ENCODE results near the gene TFIP11. TPM values are rescaled to one million over a fixed set of nuclear protein-coding genes. Genes with fewer than 3 reads are reported as not detected.

Gene TFIP11
- total and polyA plus RNA-seq, 3 experiments from 2014 or later = 41.5 to 58.8 (median 53.9) TPM

- Mint-ChIP-seq H3K4me1 (peaks cover 61 to 82% (median 66%) of the 10 kb centered on the region in 3 donors), H3K4me3 (peak overlapping the region in 4 of 7 donors; percentile 20 to 63 (median 38)), H3K9me3 (no peaks in the 10 kb centered on the region), H3K27me3 (no peaks in the 10 kb centered on the region), H3K27ac (peak overlapping the region; percentile 66 to 95 (median 87)), H3K36me3 (peaks cover 0 to 66% (median 7%) of the 10 kb centered on the region in 3 donors)
- DNase-seq = peak in 1 of 5 donors; percentile 28
- Histone ChIP-seq H3K36me3 (ENCODE audit: insufficient read depth, low read length) (peaks cover 3% of the 10 kb centered on the region), H3K27me3 (ENCODE audit: insufficient read depth, low read length, poor library complexity, severe bottlenecking) (no peaks in the 10 kb centered on the region), H3K27ac (ENCODE audit: low read depth, low read length) (no peak overlapping the region), H3K9me3 (ENCODE audit: low read length) (no peaks in the 10 kb centered on the region), H3K4me3 (ENCODE audit: low read length) (no peak overlapping the region), H3K4me1 (ENCODE audit: insufficient read depth, low read length) (peaks cover 19% of the 10 kb centered on the region)
- ChIA-PET POLR2A (interaction anchor here (0.5 to 0.6 kb wide), 2 partner anchors 46 to 93 kb away, joined by 3 read pairs; no protein-coding TSS in a partner anchor), CTCF (interaction anchor here (1.0 to 1.5 kb wide), 3 partner anchors 10 to 69 kb away, joined by 3 read pairs; no protein-coding TSS in a partner anchor)
Measured at GRCh38 chr22:26547426-26547825, 35.2 kb upstream of the TFIP11 start.

- Histone ChIP-seq H3K36me3 (ENCODE audit: insufficient read depth, low read length) (peaks cover 3% of the 10 kb centered on the region), H3K4me1 (ENCODE audit: insufficient read depth, low read length) (peaks cover 19% of the 10 kb centered on the region), H3K27ac (ENCODE audit: low read depth, low read length) (no peak overlapping the region), H3K27me3 (ENCODE audit: insufficient read depth, low read length, poor library complexity, severe bottlenecking) (no peaks in the 10 kb centered on the region), H3K9me3 (ENCODE audit: low read length) (no peaks in the 10 kb centered on the region), H3K4me3 (ENCODE audit: low read length) (no peak overlapping the region)
- ChIA-PET POLR2A (no interaction called here), CTCF (interaction anchor here (1.3 kb wide), 1 partner anchor 11 kb away, joined by 4 read pairs; no protein-coding TSS in a partner anchor)
- Mint-ChIP-seq H3K4me3 (peak overlapping the region in 2 of 7 donors; percentile 43 to 61), H3K27ac (peak overlapping the region in 7 of 8 donors; percentile 18 to 95 (median 88)), H3K4me1 (peaks cover 59 to 75% (median 63%) of the 10 kb centered on the region in 3 donors), H3K9me3 (no peaks in the 10 kb centered on the region), H3K36me3 (peaks cover 0 to 66% (median 7%) of the 10 kb centered on the region in 3 donors), H3K27me3 (no peaks in the 10 kb centered on the region)
- no peak for DNase-seq
Measured at GRCh38 chr22:26546282-26546681, 34.0 kb upstream of the TFIP11 start.

GRCh38 chr22:26545827-26546226 lies 33.6 kb upstream of the TFIP11 start:
- H3K36me3 Mint-ChIP-seq = peaks cover 0 to 65% (median 7%) of the 10 kb centered on the region in 3 donors
- H3K27me3 Mint-ChIP-seq = no peaks in the 10 kb centered on the region
- H3K27ac ChIP-seq (ENCODE audit: low read depth, low read length) = no peak overlapping the region
- H3K27ac Mint-ChIP-seq = peak overlapping the region in 5 of 8 donors; percentile 18 to 92 (median 72)
- no peak overlapping the region for H3K4me3 Mint-ChIP-seq
- H3K27me3 ChIP-seq (ENCODE audit: insufficient read depth, low read length, poor library complexity, severe bottlenecking) = no peaks in the 10 kb centered on the region
- H3K4me1 Mint-ChIP-seq = peaks cover 58 to 70% (median 62%) of the 10 kb centered on the region in 3 donors
- peaks cover 3% of the 10 kb centered on the region for H3K36me3 ChIP-seq (ENCODE audit: insufficient read depth, low read length)
- POLR2A ChIA-PET = no interaction called here
- H3K4me3 ChIP-seq (ENCODE audit: low read length) = no peak overlapping the region
- CTCF ChIA-PET = interaction anchor here (1.3 kb wide), 1 partner anchor 11 kb away, joined by 4 read pairs; no protein-coding TSS in a partner anchor
- peaks cover 19% of the 10 kb centered on the region for H3K4me1 ChIP-seq (ENCODE audit: insufficient read depth, low read length)
- no peaks in the 10 kb centered on the region for H3K9me3 ChIP-seq (ENCODE audit: low read length)
- DNase-seq = no peak
- H3K9me3 Mint-ChIP-seq = no peaks in the 10 kb centered on the region

DNA sequence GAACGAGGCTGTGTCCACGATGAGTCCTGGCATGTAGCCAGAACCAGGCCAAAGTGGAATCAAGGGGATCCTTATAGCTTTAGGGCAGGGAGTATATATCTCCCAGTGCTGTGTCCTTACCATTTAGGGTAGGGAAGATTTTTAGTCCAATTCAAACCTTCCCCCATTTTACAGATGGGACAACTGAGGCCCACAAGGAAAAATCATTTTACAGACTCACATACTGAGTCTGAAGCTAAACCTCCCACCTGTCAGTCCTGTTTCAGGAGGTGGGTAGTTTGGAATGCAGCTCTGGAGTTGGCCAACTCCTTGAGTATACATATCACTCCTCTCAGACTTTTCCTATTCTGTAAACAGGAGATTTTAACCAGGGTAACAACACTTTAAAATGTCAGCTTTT lies 33.1 kb upstream of the TFIP11 start:
- H3K36me3 Mint-ChIP-seq = peaks cover 0 to 65% (median 5%) of the 10 kb centered on the region in 3 donors
- H3K4me1 ChIP-seq (ENCODE audit: insufficient read depth, low read length) = peaks cover 19% of the 10 kb centered on the region
- CTCF ChIA-PET = no interaction called here

GRCh38 chr22:26544489-26544888 lies 32.2 kb upstream of the TFIP11 start:
- Mint-ChIP-seq H3K36me3 (peaks cover 0 to 68% (median 5%) of the 10 kb centered on the region in 3 donors), H3K4me1 (peaks cover 52 to 61% (median 52%) of the 10 kb centered on the region in 3 donors), H3K4me3 (no peak overlapping the region), H3K9me3 (no peaks in the 10 kb centered on the region), H3K27me3 (no peaks in the 10 kb centered on the region), H3K27ac (peak overlapping the region in 7 of 8 donors; percentile 44 to 79 (median 70))
- POLR2A ChIA-PET = no interaction called here
- Histone ChIP-seq H3K4me3 (ENCODE audit: low read length) (no peak overlapping the region), H3K9me3 (ENCODE audit: low read length) (no peaks in the 10 kb centered on the region), H3K27ac (ENCODE audit: low read depth, low read length) (no peak overlapping the region), H3K4me1 (ENCODE audit: insufficient read depth, low read length) (peaks cover 19% of the 10 kb centered on the region), H3K36me3 (ENCODE audit: insufficient read depth, low read length) (peaks cover 6% of the 10 kb centered on the region), H3K27me3 (ENCODE audit: insufficient read depth, low read length, poor library complexity, severe bottlenecking) (no peaks in the 10 kb centered on the region)
- CTCF ChIA-PET = interaction anchor here (1.6 kb wide), 1 partner anchor 99 kb away, joined by 3 read pairs; no protein-coding TSS in a partner anchor
- DNase-seq = no peak

More for the DNA sequence above, 33.1 kb upstream of the TFIP11 start:
- Mint-ChIP-seq H3K27me3 (no peaks in the 10 kb centered on the region), H3K4me1 (peaks cover 56 to 66% (median 57%) of the 10 kb centered on the region in 3 donors), H3K9me3 (no peaks in the 10 kb centered on the region), H3K4me3 (no peak overlapping the region), H3K27ac (peak overlapping the region in 6 of 8 donors; percentile 20 to 87 (median 47))
- no peak for DNase-seq
- Histone ChIP-seq H3K9me3 (ENCODE audit: low read length) (no peaks in the 10 kb centered on the region), H3K27me3 (ENCODE audit: insufficient read depth, low read length, poor library complexity, severe bottlenecking) (no peaks in the 10 kb centered on the region), H3K36me3 (ENCODE audit: insufficient read depth, low read length) (peaks cover 6% of the 10 kb centered on the region), H3K27ac (ENCODE audit: low read depth, low read length) (no peak overlapping the region), H3K4me3 (ENCODE audit: low read length) (no peak overlapping the region)
- POLR2A ChIA-PET = no interaction called here

- H3K4me3 Mint-ChIP-seq = peak overlapping the region in 1 of 7 donors; percentile 57
- no peaks in the 10 kb centered on the region for H3K9me3 Mint-ChIP-seq
- H3K27ac Mint-ChIP-seq = peak overlapping the region; percentile 17 to 93 (median 68)
- Histone ChIP-seq H3K36me3 (ENCODE audit: insufficient read depth, low read length) (peaks cover 6% of the 10 kb centered on the region), H3K27ac (ENCODE audit: low read depth, low read length) (no peak overlapping the region), H3K9me3 (ENCODE audit: low read length) (no peaks in the 10 kb centered on the region), H3K4me1 (ENCODE audit: insufficient read depth, low read length) (peaks cover 19% of the 10 kb centered on the region), H3K27me3 (ENCODE audit: insufficient read depth, low read length, poor library complexity, severe bottlenecking) (no peaks in the 10 kb centered on the region), H3K4me3 (ENCODE audit: low read length) (no peak overlapping the region)
- ChIA-PET POLR2A (no interaction called here), CTCF (no interaction called here)
- H3K27me3 Mint-ChIP-seq = no peaks in the 10 kb centered on the region
- H3K36me3 Mint-ChIP-seq = peaks cover 0 to 79% (median 10%) of the 10 kb centered on the region in 3 donors
- peak in 1 of 5 donors; percentile 17 for DNase-seq
- H3K4me1 Mint-ChIP-seq = peaks cover 46 to 57% (median 53%) of the 10 kb centered on the region in 3 donors
Measured at GRCh38 chr22:26542831-26543230, 30.6 kb upstream of the TFIP11 start.

- Histone ChIP-seq H3K9me3 (ENCODE audit: low read length) (no peaks in the 10 kb centered on the region), H3K4me3 (ENCODE audit: low read length) (no peak overlapping the region), H3K27me3 (ENCODE audit: insufficient read depth, low read length, poor library complexity, severe bottlenecking) (no peaks in the 10 kb centered on the region), H3K4me1 (ENCODE audit: insufficient read depth, low read length) (peaks cover 19% of the 10 kb centered on the region), H3K36me3 (ENCODE audit: insufficient read depth, low read length) (peaks cover 10% of the 10 kb centered on the region), H3K27ac (ENCODE audit: low read depth, low read length) (no peak overlapping the region)
- ChIA-PET CTCF (interaction anchor here (0.9 kb wide), 1 partner anchor 14 kb away, joined by 3 read pairs; no protein-coding TSS in a partner anchor), POLR2A (no interaction called here)
- DNase-seq = no peak
- Mint-ChIP-seq H3K9me3 (no peaks in the 10 kb centered on the region), H3K27ac (no peak overlapping the region), H3K36me3 (peaks cover 0 to 80% (median 9%) of the 10 kb centered on the region in 3 donors), H3K27me3 (no peaks in the 10 kb centered on the region), H3K4me1 (peaks cover 32 to 46% (median 44%) of the 10 kb centered on the region in 3 donors), H3K4me3 (no peak overlapping the region)
Measured at GRCh38 chr22:26541167-26541819, 29.0 kb upstream of the TFIP11 start.

DNA sequence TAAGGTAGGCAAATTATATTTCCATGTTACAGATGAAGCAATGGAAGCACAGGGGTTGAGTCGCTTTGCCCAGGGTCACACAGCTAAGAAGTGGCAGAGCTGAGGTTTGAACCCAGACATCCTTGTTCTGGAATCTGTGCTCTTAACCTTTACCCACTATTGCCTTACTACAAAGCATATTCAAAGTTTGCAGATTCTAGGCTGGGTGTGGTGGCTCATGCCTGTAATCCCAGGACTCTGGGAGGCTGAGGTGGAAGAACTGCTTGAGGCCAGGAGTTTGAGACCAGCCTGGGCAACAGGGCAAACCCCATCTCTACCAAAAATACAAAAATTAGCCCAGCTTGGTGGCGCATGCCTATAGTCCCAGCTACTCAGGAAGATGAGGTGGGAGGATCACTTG lies 27.8 kb upstream of the TFIP11 start:
- no peaks in the 10 kb centered on the region for H3K27me3 ChIP-seq (ENCODE audit: insufficient read depth, low read length, poor library complexity, severe bottlenecking)
- H3K36me3 ChIP-seq (ENCODE audit: insufficient read depth, low read length) = peaks cover 13% of the 10 kb centered on the region
- ChIA-PET POLR2A (no interaction called here), CTCF (interaction anchor here (0.9 kb wide), 1 partner anchor 44 kb away, joined by 3 read pairs; no protein-coding TSS in a partner anchor)
- H3K4me3 ChIP-seq (ENCODE audit: low read length) = no peak overlapping the region
- Mint-ChIP-seq H3K9me3 (no peaks in the 10 kb centered on the region), H3K27ac (peak overlapping the region in 2 of 8 donors; percentile 42 to 47), H3K27me3 (no peaks in the 10 kb centered on the region), H3K36me3 (peaks cover 0 to 89% (median 7%) of the 10 kb centered on the region in 3 donors), H3K4me3 (no peak overlapping the region), H3K4me1 (peaks cover 33 to 50% (median 47%) of the 10 kb centered on the region in 3 donors)
- no peaks in the 10 kb centered on the region for H3K9me3 ChIP-seq (ENCODE audit: low read length)
- DNase-seq = no peak
- peaks cover 19% of the 10 kb centered on the region for H3K4me1 ChIP-seq (ENCODE audit: insufficient read depth, low read length)
- no peak overlapping the region for H3K27ac ChIP-seq (ENCODE audit: low read depth, low read length)
